PC-3 (cell line): ENCODE results near the gene ALX4.

ENCODE experiments used
- EZH2 ChIP-seq: fragments of 300-600 bp; sonication (generic); IDR thresholded peaks from one replicate; pipeline ENCODE4 v1.6.1; 2017; ENCODE audit warnings: antibody characterized with exemption, mild to moderate bottlenecking, low read length; ENCODE audit not compliant: unreplicated experiment
- EZH2phosphoT487 ChIP-seq: fragments of 300-600 bp; sonication (generic); IDR thresholded peaks from 2 replicates; pipeline ENCODE4 v1.6.1; 2018; ENCODE audit warnings: mild to moderate bottlenecking, antibody characterized with exemption, low read length, borderline replicate concordance
- TF ChIP-seq, protein P1 (sequence below): fragments of 300-600 bp; sonication (generic); conservative IDR thresholded peaks from 2 replicates; pipeline ENCODE4 v1.5.1; 2017; ENCODE audit warnings: antibody characterized with exemption, low read depth, mild to moderate bottlenecking, low read length

DNA sequence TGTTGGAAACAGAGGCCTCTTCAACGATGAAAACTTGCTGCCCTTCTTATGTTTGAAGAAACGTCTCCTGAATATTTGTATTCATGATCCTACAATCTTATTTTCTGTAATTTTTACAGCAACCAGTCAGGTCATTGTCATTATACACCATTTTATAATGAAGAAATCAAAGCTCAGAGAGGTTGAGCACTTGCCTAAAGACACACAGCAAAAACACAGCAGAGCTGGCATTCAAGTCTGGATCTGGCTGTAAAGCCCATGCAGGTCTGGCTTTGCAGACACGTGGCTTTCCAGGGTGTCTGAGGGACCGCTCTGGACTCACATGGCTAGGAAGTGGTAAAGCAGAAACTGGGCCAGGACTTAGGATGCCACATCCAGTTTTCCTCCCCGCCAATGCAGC lies 15.8 kb upstream of the ALX4 start:
- TF ChIP-seq, protein P1, sequence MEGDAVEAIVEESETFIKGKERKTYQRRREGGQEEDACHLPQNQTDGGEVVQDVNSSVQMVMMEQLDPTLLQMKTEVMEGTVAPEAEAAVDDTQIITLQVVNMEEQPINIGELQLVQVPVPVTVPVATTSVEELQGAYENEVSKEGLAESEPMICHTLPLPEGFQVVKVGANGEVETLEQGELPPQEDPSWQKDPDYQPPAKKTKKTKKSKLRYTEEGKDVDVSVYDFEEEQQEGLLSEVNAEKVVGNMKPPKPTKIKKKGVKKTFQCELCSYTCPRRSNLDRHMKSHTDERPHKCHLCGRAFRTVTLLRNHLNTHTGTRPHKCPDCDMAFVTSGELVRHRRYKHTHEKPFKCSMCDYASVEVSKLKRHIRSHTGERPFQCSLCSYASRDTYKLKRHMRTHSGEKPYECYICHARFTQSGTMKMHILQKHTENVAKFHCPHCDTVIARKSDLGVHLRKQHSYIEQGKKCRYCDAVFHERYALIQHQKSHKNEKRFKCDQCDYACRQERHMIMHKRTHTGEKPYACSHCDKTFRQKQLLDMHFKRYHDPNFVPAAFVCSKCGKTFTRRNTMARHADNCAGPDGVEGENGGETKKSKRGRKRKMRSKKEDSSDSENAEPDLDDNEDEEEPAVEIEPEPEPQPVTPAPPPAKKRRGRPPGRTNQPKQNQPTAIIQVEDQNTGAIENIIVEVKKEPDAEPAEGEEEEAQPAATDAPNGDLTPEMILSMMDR = no peak
- TF ChIP-seq EZH2 = no peak
- no peak for TF ChIP-seq EZH2phosphoT487
